Tibial artery (tissue), 4 donors: ENCODE results near the gene OTOP2.

ENCODE experiments used
- DNase-seq, 2 donors: peaks; one replicate each; pipeline ENCODE4 v3.0.0-alpha.2; 2019
- H3K27ac ChIP-seq, 2 donors: fragments of 200-600 bp; sonication (generic) in 1 of 2; 1 replicate in 1 of 2; 2 replicates in 1 of 2; pipeline ENCODE4 v1.5.1; 2018 to 2019; ENCODE audit warnings: mild to moderate bottlenecking in 1 of 2
- H3K27me3 ChIP-seq, 2 donors: fragments of 200-600 bp; sonication (generic) in 1 of 2; one replicate each; pipeline versions ENCODE4 v1.5.1 to v1.6.0; 2016 to 2019
- H3K36me3 ChIP-seq, 3 donors: fragments of 200-600 bp; sonication (generic) in 2 of 3; one replicate each; pipeline ENCODE4 v1.5.1; 2016 to 2019; ENCODE audit warnings: mild to moderate bottlenecking in 2 of 3
- H3K4me1 ChIP-seq, 4 donors: fragments of 200-600 bp; sonication (generic) in 2 of 4; 1 replicate in 3 of 4; 2 replicates in 1 of 4; pipeline ENCODE4 v1.5.1; 2016 to 2019
- H3K4me3 ChIP-seq, 2 donors: fragments of 200-600 bp; sonication (generic) in 1 of 2; 1 replicate in 1 of 2; 2 replicates in 1 of 2; pipeline ENCODE4 v1.5.1; 2018 to 2019; ENCODE audit warnings: mild to moderate bottlenecking in 2 of 2
- H3K9me3 ChIP-seq, 3 donors: fragments of 200-600 bp; sonication (generic) in 1 of 3; one replicate each; pipeline ENCODE4 v1.5.1; 2016 to 2019
- intact Hi-C: fragments of 100-400 bp; cut with DNase I; formaldehyde crosslinking; loops from one replicate; pipeline ENCODE4 v1.15.0; 2023; ENCODE audit warnings: low total_unique reads
- TF ChIP-seq, protein P1 (sequence below), 2 experiments: fragments of 200-600 bp in 1 of 2; fragments of 450-650 bp in 1 of 2; IDR thresholded peaks; one replicate each; pipeline ENCODE4 v1.5.1; 2017 to 2019; ENCODE audit warnings: antibody characterized with exemption in 2 of 2, mild to moderate bottlenecking in 1 of 2, moderate library complexity in 1 of 2

The OTOP2 gene

DNA sequence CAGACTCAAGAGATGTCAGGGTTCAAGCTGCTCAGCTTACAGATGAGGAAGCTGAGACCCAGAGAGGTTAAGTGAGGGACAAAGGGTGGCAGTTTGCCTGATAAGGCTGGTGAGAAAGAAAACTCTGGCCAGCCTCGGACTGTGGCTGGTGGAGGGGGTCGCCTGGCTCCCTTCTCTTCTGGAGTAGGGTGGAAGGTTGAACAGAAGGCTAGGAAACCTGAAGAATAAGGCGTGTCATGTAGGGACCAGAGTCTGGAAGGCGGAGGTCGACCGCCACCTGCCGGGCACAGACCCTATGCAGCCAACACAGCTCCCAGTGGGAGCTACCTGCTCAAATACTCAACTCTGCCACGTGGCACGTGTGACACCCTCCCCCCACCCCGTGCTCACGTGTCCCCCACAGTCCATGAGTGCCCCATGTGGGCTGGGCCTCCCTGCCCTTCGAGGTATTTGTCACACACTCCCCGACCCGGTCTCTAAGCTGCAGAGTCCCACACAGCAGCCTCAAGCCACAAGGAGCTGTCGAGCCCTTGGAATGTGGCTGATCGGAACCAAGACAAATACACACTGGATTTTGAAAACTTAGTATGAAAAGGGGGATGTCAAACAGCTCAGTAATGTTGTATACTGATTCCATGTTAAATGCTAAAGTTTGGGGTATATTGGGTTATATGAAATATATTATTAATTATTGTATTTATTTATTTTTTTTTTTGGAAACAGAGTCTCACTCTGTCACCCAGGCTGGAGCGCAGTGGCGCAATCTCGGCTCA is 36.7 kb downstream of the OTOP2 start:
- Histone ChIP-seq H3K27me3 (peaks cover 0 to 28% of the 10 kb centered on the region in 2 donors), H3K4me3 (no peak overlapping the region), H3K27ac (no peak overlapping the region), H3K9me3 (no peaks in the 10 kb centered on the region), H3K36me3 (no peaks in the 10 kb centered on the region), H3K4me1 (peaks cover 0 to 7% (median 0%) of the 10 kb centered on the region in 4 donors)
- DNase-seq = no peak
- TF ChIP-seq, protein P1, sequence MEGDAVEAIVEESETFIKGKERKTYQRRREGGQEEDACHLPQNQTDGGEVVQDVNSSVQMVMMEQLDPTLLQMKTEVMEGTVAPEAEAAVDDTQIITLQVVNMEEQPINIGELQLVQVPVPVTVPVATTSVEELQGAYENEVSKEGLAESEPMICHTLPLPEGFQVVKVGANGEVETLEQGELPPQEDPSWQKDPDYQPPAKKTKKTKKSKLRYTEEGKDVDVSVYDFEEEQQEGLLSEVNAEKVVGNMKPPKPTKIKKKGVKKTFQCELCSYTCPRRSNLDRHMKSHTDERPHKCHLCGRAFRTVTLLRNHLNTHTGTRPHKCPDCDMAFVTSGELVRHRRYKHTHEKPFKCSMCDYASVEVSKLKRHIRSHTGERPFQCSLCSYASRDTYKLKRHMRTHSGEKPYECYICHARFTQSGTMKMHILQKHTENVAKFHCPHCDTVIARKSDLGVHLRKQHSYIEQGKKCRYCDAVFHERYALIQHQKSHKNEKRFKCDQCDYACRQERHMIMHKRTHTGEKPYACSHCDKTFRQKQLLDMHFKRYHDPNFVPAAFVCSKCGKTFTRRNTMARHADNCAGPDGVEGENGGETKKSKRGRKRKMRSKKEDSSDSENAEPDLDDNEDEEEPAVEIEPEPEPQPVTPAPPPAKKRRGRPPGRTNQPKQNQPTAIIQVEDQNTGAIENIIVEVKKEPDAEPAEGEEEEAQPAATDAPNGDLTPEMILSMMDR (IDR thresholded peaks at IDR 0.05) = no peak
- intact Hi-C loops = loop anchor here (5.0 to 10.0 kb wide), 2 partner anchors 52 to 244 kb away; partner anchors contain the start of genes MRPL58 and NUP85

- intact Hi-C loops = loop anchor here (5.0 to 10.0 kb wide), 2 partner anchors 50 to 243 kb away; partner anchors contain the start of genes MRPL58 and NUP85
- Histone ChIP-seq H3K36me3 (no peaks in the 10 kb centered on the region), H3K27ac (no peak overlapping the region), H3K9me3 (no peaks in the 10 kb centered on the region), H3K4me3 (no peak overlapping the region), H3K27me3 (peaks cover 0 to 28% of the 10 kb centered on the region in 2 donors), H3K4me1 (peaks cover 0 to 7% (median 0%) of the 10 kb centered on the region in 4 donors)
- TF ChIP-seq, protein P1 (IDR thresholded peaks at IDR 0.05) = peak; percentile 75 to 86
- DNase-seq = peak; percentile 84 to 91
Observed at GRCh38 chr17:74961657-74962350, 37.7 kb downstream of the OTOP2 start.

GRCh38 chr17:74962622-74963394 is 38.7 kb downstream of the OTOP2 start:
- intact Hi-C loops = loop anchor here (5.0 to 10.0 kb wide), 2 partner anchors 49 to 242 kb away; partner anchors contain the start of genes MRPL58 and NUP85
- Histone ChIP-seq H3K4me3 (no peak overlapping the region), H3K27ac (no peak overlapping the region), H3K36me3 (no peaks in the 10 kb centered on the region), H3K9me3 (no peaks in the 10 kb centered on the region), H3K27me3 (peaks cover 0 to 28% of the 10 kb centered on the region in 2 donors), H3K4me1 (peaks cover 0 to 7% (median 0%) of the 10 kb centered on the region in 4 donors)
- TF ChIP-seq, protein P1 (IDR thresholded peaks at IDR 0.05) = no peak
- DNase-seq = no peak

- no peaks in the 10 kb centered on the region for H3K9me3 ChIP-seq
- no peak for DNase-seq
- TF ChIP-seq, protein P1 (IDR thresholded peaks at IDR 0.05) = no peak
- peaks cover 0 to 13% (median 0%) of the 10 kb centered on the region in 4 donors for H3K4me1 ChIP-seq
- no peak overlapping the region for H3K27ac ChIP-seq
- H3K27me3 ChIP-seq = peaks cover 0 to 21% of the 10 kb centered on the region in 2 donors
- intact Hi-C loops = loop anchor here (5.0 to 10.0 kb wide), 2 partner anchors 49 to 241 kb away; partner anchors contain the start of genes MRPL58 and NUP85
- H3K36me3 ChIP-seq = no peaks in the 10 kb centered on the region
- no peak overlapping the region for H3K4me3 ChIP-seq
Observed at GRCh38 chr17:74963656-74964055, 39.6 kb downstream of the OTOP2 start.

- no peak for DNase-seq
- H3K27ac ChIP-seq = no peak overlapping the region
- no peaks in the 10 kb centered on the region for H3K36me3 ChIP-seq
- no peak overlapping the region for H3K4me3 ChIP-seq
- TF ChIP-seq, protein P1 (IDR thresholded peaks at IDR 0.05) = no peak
- H3K27me3 ChIP-seq = peaks cover 0 to 26% of the 10 kb centered on the region in 2 donors
- intact Hi-C loops = loop anchor here (5.0 to 10.0 kb wide), 2 partner anchors 48 to 240 kb away; partner anchors contain the start of genes MRPL58 and NUP85
- no peaks in the 10 kb centered on the region for H3K9me3 ChIP-seq
- H3K4me1 ChIP-seq = peaks cover 0 to 15% (median 0%) of the 10 kb centered on the region in 4 donors
Observed at GRCh38 chr17:74964246-74964761, 40.2 kb downstream of the OTOP2 start.
